Stimulated activated CD8-positive, alpha-beta memory T cell treated with anti-CD3 and anti-CD28 coated beads, Interleukin-2, amount 100 ng/mL, for 1 hour (primary cell): ENCODE data around the gene CLDN22.
"Not testable (repeated sequence)": the region's sequence is repeated elsewhere in the genome, so short reads cannot be mapped to it uniquely, and the experiment has no call there.

ENCODE experiments used
- DNase-seq, 2 donors: peaks; one replicate each; pipeline ENCODE4 v3.0.0-alpha.2; 2020; ENCODE audit warnings: low read depth in 2 of 2

CLDN22 gene

GRCh38 chr4:183347146-183347545 is 27.1 kb upstream of the CLDN22 start:
- DNase-seq, result no peak

- DNase-seq, result no peak
Observed at GRCh38 chr4:183345261-183345660, 25.2 kb upstream of the CLDN22 start.

- DNase-seq, result no peak
Observed at GRCh38 chr4:183344523-183345255, 24.6 kb upstream of the CLDN22 start.

- DNase-seq, result no peak
Observed at GRCh38 chr4:183343730-183344129, 23.7 kb upstream of the CLDN22 start.

- no peak for DNase-seq
Observed at GRCh38 chr4:183342541-183343533, 22.8 kb upstream of the CLDN22 start.

GRCh38 chr4:183337833-183338232 is 17.8 kb upstream of the CLDN22 start:
- no peak for DNase-seq

GRCh38 chr4:183337349-183337748 is 17.3 kb upstream of the CLDN22 start:
- no peak for DNase-seq

- no peak for DNase-seq
Observed at GRCh38 chr4:183335369-183335940, 15.4 kb upstream of the CLDN22 start.

GRCh38 chr4:183333983-183334382 is 13.9 kb upstream of the CLDN22 start:
- no peak for DNase-seq

- DNase-seq, result no peak
Observed at GRCh38 chr4:183333202-183333601, 13.1 kb upstream of the CLDN22 start.

GRCh38 chr4:183332447-183332846 is 12.4 kb upstream of the CLDN22 start:
- DNase-seq, result no peak

- no peak for DNase-seq
Observed at GRCh38 chr4:183330841-183331240, 10.8 kb upstream of the CLDN22 start.

- no peak for DNase-seq
Observed at GRCh38 chr4:183329954-183330742, 10.1 kb upstream of the CLDN22 start.

- DNase-seq, result no peak
Observed at GRCh38 chr4:183329244-183329643, 9.2 kb upstream of the CLDN22 start.

- no peak for DNase-seq
Observed at GRCh38 chr4:183328832-183329231, 8.8 kb upstream of the CLDN22 start.

GRCh38 chr4:183327827-183328226 is 7.8 kb upstream of the CLDN22 start:
- DNase-seq, result no peak

- DNase-seq, result no peak
Observed at GRCh38 chr4:183326853-183327252, 6.8 kb upstream of the CLDN22 start.

- DNase-seq, result not testable (repeated sequence)
Observed at GRCh38 chr4:183326387-183326786, 6.3 kb upstream of the CLDN22 start.

- no peak for DNase-seq
Observed at GRCh38 chr4:183324619-183325018, 4.5 kb upstream of the CLDN22 start.

GRCh38 chr4:183324056-183324455 is 4.0 kb upstream of the CLDN22 start:
- not testable (repeated sequence) for DNase-seq

GRCh38 chr4:183323295-183323694 is 3.2 kb upstream of the CLDN22 start:
- DNase-seq, result no peak

- no peak for DNase-seq
Observed at GRCh38 chr4:183322326-183322725, 2.2 kb upstream of the CLDN22 start, which contains the start of gene CLDN24. Gene CLDN24 (minus strand): TSS chr4:183322426. CDS start chr4:183322426, 0 bp downstream.
